Gastrocnemius medialis (tissue), 4 donors: Measurements from ENCODE around the gene ZNF296.

Source experiments
- POLR2A ChIP-seq, 2 donors: fragments of 450-650 bp; IDR thresholded peaks; one replicate each; pipeline ENCODE4 v1.6.1; 2017; ENCODE audit warnings: antibody characterized with exemption in 2 of 2, mild to moderate bottlenecking in 2 of 2, moderate library complexity in 2 of 2
- TF ChIP-seq, protein P1 (sequence below), 5 experiments: fragments of 450-650 bp in 3 of 5; fragments of 200-600 bp in 2 of 5; sonication (generic) in 2 of 5; IDR thresholded peaks in 4 of 5; conservative IDR thresholded peaks in 1 of 5; 1 replicate in 4 of 5; 2 replicates in 1 of 5; pipeline ENCODE4 v1.5.1; 2016 to 2019; ENCODE audit warnings: antibody characterized with exemption in 5 of 5, mild to moderate bottlenecking in 3 of 5, moderate library complexity in 3 of 5

GRCh38 chr19:45027371-45027770, 48.9 kb downstream of the ZNF296 start:
- TF ChIP-seq POLR2A (IDR thresholded peaks at IDR 0.05): no peak
- TF ChIP-seq, protein P1, sequence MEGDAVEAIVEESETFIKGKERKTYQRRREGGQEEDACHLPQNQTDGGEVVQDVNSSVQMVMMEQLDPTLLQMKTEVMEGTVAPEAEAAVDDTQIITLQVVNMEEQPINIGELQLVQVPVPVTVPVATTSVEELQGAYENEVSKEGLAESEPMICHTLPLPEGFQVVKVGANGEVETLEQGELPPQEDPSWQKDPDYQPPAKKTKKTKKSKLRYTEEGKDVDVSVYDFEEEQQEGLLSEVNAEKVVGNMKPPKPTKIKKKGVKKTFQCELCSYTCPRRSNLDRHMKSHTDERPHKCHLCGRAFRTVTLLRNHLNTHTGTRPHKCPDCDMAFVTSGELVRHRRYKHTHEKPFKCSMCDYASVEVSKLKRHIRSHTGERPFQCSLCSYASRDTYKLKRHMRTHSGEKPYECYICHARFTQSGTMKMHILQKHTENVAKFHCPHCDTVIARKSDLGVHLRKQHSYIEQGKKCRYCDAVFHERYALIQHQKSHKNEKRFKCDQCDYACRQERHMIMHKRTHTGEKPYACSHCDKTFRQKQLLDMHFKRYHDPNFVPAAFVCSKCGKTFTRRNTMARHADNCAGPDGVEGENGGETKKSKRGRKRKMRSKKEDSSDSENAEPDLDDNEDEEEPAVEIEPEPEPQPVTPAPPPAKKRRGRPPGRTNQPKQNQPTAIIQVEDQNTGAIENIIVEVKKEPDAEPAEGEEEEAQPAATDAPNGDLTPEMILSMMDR (IDR thresholded peaks at IDR 0.05 in 4 of 5, conservative IDR thresholded peaks at IDR 0.05 in 1 of 5): no peak
